ENCODE results near the gene TULP4. TPM values are rescaled to one million over a fixed set of nuclear protein-coding genes. Genes with fewer than 3 reads are reported as not detected.

TULP4 gene
- polyA plus RNA-seq, 3 donors: 6.5 to 10.6 (median 7.9) TPM

- Histone ChIP-seq H3K4me3 (replicated peaks in 1 of 3; ENCODE audit: low read depth in 2 of 3, low read length in 3 of 3) (no peak overlapping the region), H3K79me2 (ENCODE audit: insufficient read depth, low read length) (no peaks in the 10 kb centered on the region), H2AFZ (ENCODE audit: insufficient read depth, low read depth, low read length, poor library complexity, severe bottlenecking) (no peak overlapping the region), H3K27me3 (ENCODE audit: control insufficient read depth in 2 of 2, insufficient read depth in 2 of 2, low read length in 2 of 2) (no peaks in the 10 kb centered on the region), H3K27ac (ENCODE audit: low read depth in 1 of 2, low read length in 2 of 2) (no peak overlapping the region), H3K9ac (ENCODE audit: insufficient read depth, low read length, poor library complexity, severe bottlenecking) (no peak overlapping the region), H3K9me3 (replicated peaks in 1 of 2; ENCODE audit: control insufficient read depth in 1 of 2, insufficient read depth in 1 of 2, low read length in 2 of 2) (peaks cover 3 to 4% of the 10 kb centered on the region in 2 donors), H3K36me3 (replicated peaks in 1 of 2; ENCODE audit: control insufficient read depth in 1 of 2, insufficient read depth in 2 of 2, low read length in 2 of 2) (no peaks in the 10 kb centered on the region), H4K20me1 (ENCODE audit: insufficient read depth, low read length) (peaks cover 18% of the 10 kb centered on the region), H3K4me1 (ENCODE audit: control insufficient read depth in 1 of 2, insufficient read depth in 2 of 2, low read length in 2 of 2) (no peaks in the 10 kb centered on the region), H3K4me2 (replicated peaks; ENCODE audit: extremely low read depth, low read length, poor library complexity, severe bottlenecking) (no peak overlapping the region)
- intact Hi-C loops (cut with micrococcal nuclease): no loop called here
- no peak for DNase-seq
- Mint-ChIP-seq H3K4me3 (no peak overlapping the region), H3K4me1 (no peaks in the 10 kb centered on the region), H3K36me3 (peaks cover 8 to 11% of the 10 kb centered on the region in 2 donors), H3K27me3 (ENCODE audit: low read depth in 3 of 3) (no peaks in the 10 kb centered on the region), H3K9me3 (peaks cover 4 to 15% (median 10%) of the 10 kb centered on the region in 7 donors), H3K27ac (no peak overlapping the region)
- TF ChIP-seq CTCF (IDR thresholded peaks at IDR 0.05): no peak
- no CpG with 5 or more reads among the region's 3 CpGs for WGBS (ENCODE audit: insufficient coverage)
These were observed 86.2 kb downstream of the TULP4 start for GRCh38 chr6:158398252-158399024.

GRCh38 chr6:158399040-158399700, 86.9 kb downstream of the TULP4 start:
- no peaks in the 10 kb centered on the region for H3K27me3 Mint-ChIP-seq (ENCODE audit: low read depth in 3 of 3)
- no peak overlapping the region for H3K4me3 ChIP-seq (replicated peaks in 1 of 3; ENCODE audit: low read depth in 2 of 3, low read length in 3 of 3)
- intact Hi-C loops (cut with micrococcal nuclease): no loop called here
- no peak overlapping the region for H3K27ac Mint-ChIP-seq
- H3K27ac ChIP-seq (ENCODE audit: low read depth in 1 of 2, low read length in 2 of 2): no peak overlapping the region
- no peaks in the 10 kb centered on the region for H3K4me1 Mint-ChIP-seq
- 83% methylated on average over 3 of the region's 3 CpGs for WGBS (ENCODE audit: insufficient coverage)
- H2AFZ ChIP-seq (ENCODE audit: insufficient read depth, low read depth, low read length, poor library complexity, severe bottlenecking): no peak overlapping the region
- no peak overlapping the region for H3K9ac ChIP-seq (ENCODE audit: insufficient read depth, low read length, poor library complexity, severe bottlenecking)
- peaks cover 18% of the 10 kb centered on the region for H4K20me1 ChIP-seq (ENCODE audit: insufficient read depth, low read length)
- no peak overlapping the region for H3K4me2 ChIP-seq (replicated peaks; ENCODE audit: extremely low read depth, low read length, poor library complexity, severe bottlenecking)
- H3K27me3 ChIP-seq (ENCODE audit: control insufficient read depth in 2 of 2, insufficient read depth in 2 of 2, low read length in 2 of 2): no peaks in the 10 kb centered on the region
- TF ChIP-seq CTCF (IDR thresholded peaks at IDR 0.05): no peak
- peaks cover 8 to 11% of the 10 kb centered on the region in 2 donors for H3K36me3 Mint-ChIP-seq
- H3K79me2 ChIP-seq (ENCODE audit: insufficient read depth, low read length): no peaks in the 10 kb centered on the region
- peaks cover 0 to 8% (median 3%) of the 10 kb centered on the region in 7 donors for H3K9me3 Mint-ChIP-seq
- no peak for DNase-seq
- no peaks in the 10 kb centered on the region for H3K9me3 ChIP-seq (replicated peaks in 1 of 2; ENCODE audit: control insufficient read depth in 1 of 2, insufficient read depth in 1 of 2, low read length in 2 of 2)
- H3K36me3 ChIP-seq (replicated peaks in 1 of 2; ENCODE audit: control insufficient read depth in 1 of 2, insufficient read depth in 2 of 2, low read length in 2 of 2): no peaks in the 10 kb centered on the region
- no peaks in the 10 kb centered on the region for H3K4me1 ChIP-seq (ENCODE audit: control insufficient read depth in 1 of 2, insufficient read depth in 2 of 2, low read length in 2 of 2)
- no peak overlapping the region for H3K4me3 Mint-ChIP-seq
